K562 (cell line): ENCODE results near the gene LY6G5B. TPM values are rescaled to one million over a fixed set of nuclear protein-coding genes. Genes with fewer than 3 reads are reported as not detected.

Source experiments
- ATF1 ChIP-seq, 2 experiments: fragments of 450-650 bp in 1 of 2; IDR thresholded peaks; 2 replicates each; pipeline ENCODE4 v1.6.1; 2016; ENCODE audit warnings: missing compliant biosample characterization in 1 of 2, missing genetic modification characterization in 1 of 2
- CHD1 ChIP-seq: fragments of 200-600 bp; sonication (generic); IDR thresholded peaks from one replicate; pipeline ENCODE4 v1.6.1; 2012; ENCODE audit warnings: mild to moderate bottlenecking, moderate library complexity, low read length, inconsistent platforms
- HNRNPL ChIP-seq: fragments of 200-400 bp; formaldehyde crosslinking; IDR thresholded peaks from 2 replicates; pipeline ENCODE4 v1.6.1; 2017; ENCODE audit warnings: low read depth, mild to moderate bottlenecking, low read length
- JUND ChIP-seq, 2 experiments: IDR thresholded peaks; 2 replicates in 1 of 2; 3 replicates in 1 of 2; pipeline ENCODE4 v1.6.1; 2011; ENCODE audit warnings: borderline replicate concordance in 2 of 2, low read depth in 2 of 2, low read length in 2 of 2, improper control_type of control experiment in 1 of 2, missing biosample characterization in 1 of 2, missing genetic modification characterization in 1 of 2, missing genetic modification reagents in 1 of 2
- PHF20 ChIP-seq: fragments of 450-650 bp; IDR thresholded peaks from 2 replicates; pipeline ENCODE4 v1.6.1; 2018; ENCODE audit not compliant: partially characterized antibody
- POLR2H ChIP-seq: IDR thresholded peaks from 2 replicates; pipeline ENCODE4 v1.6.1; 2016; ENCODE audit warnings: missing genetic modification characterization, low read depth, mild to moderate bottlenecking, control low read depth, missing compliant biosample characterization, moderate library complexity
- RAD51 ChIP-seq: fragments of 450-650 bp; IDR thresholded peaks from 2 replicates; pipeline ENCODE4 v1.7.1; 2016; ENCODE audit warnings: low read depth, mild to moderate bottlenecking, borderline replicate concordance
- RB1 ChIP-seq: fragments of 450-650 bp; IDR thresholded peaks from 2 replicates; pipeline ENCODE4 v1.6.1; 2017; ENCODE audit warnings: low read depth, mild to moderate bottlenecking
- SAFB2 ChIP-seq: fragments of 200-400 bp; formaldehyde crosslinking; IDR thresholded peaks from 2 replicates; pipeline ENCODE4 v1.6.1; 2018; ENCODE audit warnings: borderline replicate concordance, low read length, low read depth, moderate library complexity; ENCODE audit not compliant: severe bottlenecking
- SMC3 ChIP-seq: conservative IDR thresholded peaks from 2 replicates; pipeline ENCODE4 v1.6.1; 2011; ENCODE audit warnings: low read depth, low read length, improper control_type of control experiment; ENCODE audit not compliant: insufficient read depth
- TCF3 ChIP-seq: sonication (generic); formaldehyde crosslinking; IDR thresholded peaks from 2 replicates; pipeline ENCODE4 v1.4.0; 2020; ENCODE audit warnings: mild to moderate bottlenecking, missing genetic modification reagents
- XRCC5 ChIP-seq: fragments of 200-400 bp; formaldehyde crosslinking; IDR thresholded peaks from 2 replicates; pipeline ENCODE4 v1.6.1; 2017; ENCODE audit warnings: low read depth, mild to moderate bottlenecking, low read length
- ZBTB49 ChIP-seq: sonication (generic); formaldehyde crosslinking; IDR thresholded peaks from 2 replicates; pipeline ENCODE4 v1.8.0; 2022; ENCODE audit warnings: missing genetic modification reagents, mild to moderate bottlenecking, borderline replicate concordance
- ZFX ChIP-seq: sonication (generic); formaldehyde crosslinking; IDR thresholded peaks from 2 replicates; pipeline ENCODE4 v1.8.0; 2022; ENCODE audit warnings: mild to moderate bottlenecking, missing genetic modification reagents, moderate library complexity
- ZNF184 ChIP-seq: sonication (generic); formaldehyde crosslinking; IDR thresholded peaks from 2 replicates; pipeline ENCODE4 v1.5.0; 2020; ENCODE audit warnings: missing genetic modification reagents
- ZNF695 ChIP-seq: fragments of 450-650 bp; formaldehyde crosslinking; IDR thresholded peaks from 2 replicates; pipeline ENCODE4 v1.4.0; 2020; ENCODE audit warnings: mild to moderate bottlenecking, moderate library complexity
- polyA plus RNA-seq, 8 experiments: library from polyadenylated mRNA; depleted of rRNA in 4 of 8; stranded (reverse) in 5 of 8; unstranded in 3 of 8; fragments of >200 nt; fragmentation: Nextera tagmentation in 2 of 8; fragmentation: Illumina TruSeq in 1 of 8; extraction: Ambion mirVana in 2 of 8; extraction: Trizol in 1 of 8; gene quantifications; 2 replicates each; pipeline versions ENCODE4 v1.2.1 to v1.2.3, GENCODE V29; 2011 to 2014; ENCODE audit warnings: inconsistent platforms in 1 of 8, missing spikeins in 1 of 8
- total RNA-seq, 7 experiments: library from RNA; depleted of rRNA in 6 of 7; stranded (reverse); fragments of >200 nt in 6 of 7; fragmentation: Illumina TruSeq in 2 of 7; extraction: Trizol in 2 of 7; gene quantifications; 2 replicates each; pipeline versions ENCODE4 v1.2.1 to v1.2.3, GENCODE V29; 2011 to 2021; ENCODE audit warnings: low replicate concordance in 1 of 7
- TF ChIP-seq, protein P1 (sequence below): conservative IDR thresholded peaks from 2 replicates; pipeline ENCODE4 v1.6.1; 2011; ENCODE audit warnings: low read depth, mild to moderate bottlenecking, low read length; ENCODE audit not compliant: control insufficient read depth
- TF ChIP-seq, protein P2 (sequence below), 2 experiments: fragments of 450-650 bp in 1 of 2; sonication (generic) in 1 of 2; formaldehyde crosslinking in 1 of 2; IDR thresholded peaks in 1 of 2; conservative IDR thresholded peaks in 1 of 2; 2 replicates each; pipeline versions ENCODE4 v1.6.1 to v1.8.1; 2016 to 2023; ENCODE audit warnings: mild to moderate bottlenecking in 2 of 2, moderate library complexity in 2 of 2, inconsistent platforms in 1 of 2, missing genetic modification reagents in 1 of 2
- TF ChIP-seq, protein P3 (sequence below): sonication (generic); formaldehyde crosslinking; IDR thresholded peaks from 2 replicates; pipeline ENCODE4 v1.8.0; 2023; ENCODE audit warnings: mild to moderate bottlenecking, missing genetic modification reagents

LY6G5B gene
- total and polyA plus RNA-seq, 9 of the 15 experiments (the other 6 are each of a cell fraction or from before 2014, with no cell fraction given) = 6.0 to 27.0 (median 7.5) TPM

GRCh38 chr6:31717499-31718222, 47.9 kb downstream of the LY6G5B start (continued):
- TF ChIP-seq, protein P1, sequence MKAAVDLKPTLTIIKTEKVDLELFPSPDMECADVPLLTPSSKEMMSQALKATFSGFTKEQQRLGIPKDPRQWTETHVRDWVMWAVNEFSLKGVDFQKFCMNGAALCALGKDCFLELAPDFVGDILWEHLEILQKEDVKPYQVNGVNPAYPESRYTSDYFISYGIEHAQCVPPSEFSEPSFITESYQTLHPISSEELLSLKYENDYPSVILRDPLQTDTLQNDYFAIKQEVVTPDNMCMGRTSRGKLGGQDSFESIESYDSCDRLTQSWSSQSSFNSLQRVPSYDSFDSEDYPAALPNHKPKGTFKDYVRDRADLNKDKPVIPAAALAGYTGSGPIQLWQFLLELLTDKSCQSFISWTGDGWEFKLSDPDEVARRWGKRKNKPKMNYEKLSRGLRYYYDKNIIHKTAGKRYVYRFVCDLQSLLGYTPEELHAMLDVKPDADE = no peak
- TF ChIP-seq RAD51 (no peak), JUND (IDR thresholded peaks at IDR 0.05; ENCODE audit: borderline replicate concordance, low read depth, low read length) (peak; percentile 40; the same call in 1 of the 2 replicates), JUND (tag; IDR thresholded peaks at IDR 0.05; ENCODE audit: borderline replicate concordance, low read depth, low read length) (no peak; the same call in 2 of the 3 replicates), ZBTB49 (CRISPR knock-in tag) (peak; percentile 70; the same call in 1 of the 2 replicates), PHF20 (peak; percentile 60), SAFB2 (no peak), ZFX (CRISPR knock-in tag) (no peak), TCF3 (CRISPR knock-in tag) (peak; percentile 17; the same call in 1 of the 2 replicates), ZNF184 (CRISPR knock-in tag) (no peak), POLR2H (tag) (no peak), ZNF695 (CRISPR knock-in tag) (no peak), CHD1 (no peak), SMC3 (0 out of 2 replicates have a peak, but pooled peaks have one; percentile 25), RB1 (peak; percentile 25), XRCC5 (0 out of 2 replicates have a peak, but pooled peaks have one; percentile 43), ATF1 (CRISPR knock-in tag; IDR thresholded peaks at IDR 0.05) (peak; percentile 44; the same call in 1 of the 2 replicates), ATF1 (tag; IDR thresholded peaks at IDR 0.05) (peak; percentile 61), HNRNPL (no peak)
- TF ChIP-seq, protein P2, sequence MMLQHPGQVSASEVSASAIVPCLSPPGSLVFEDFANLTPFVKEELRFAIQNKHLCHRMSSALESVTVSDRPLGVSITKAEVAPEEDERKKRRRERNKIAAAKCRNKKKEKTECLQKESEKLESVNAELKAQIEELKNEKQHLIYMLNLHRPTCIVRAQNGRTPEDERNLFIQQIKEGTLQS (IDR thresholded peaks at IDR 0.05) = no peak
- TF ChIP-seq, protein P2 (CRISPR knock-in tag; conservative IDR thresholded peaks at IDR 0.05) = no peak; the same call in 1 of the 2 replicates
- TF ChIP-seq, protein P3, sequence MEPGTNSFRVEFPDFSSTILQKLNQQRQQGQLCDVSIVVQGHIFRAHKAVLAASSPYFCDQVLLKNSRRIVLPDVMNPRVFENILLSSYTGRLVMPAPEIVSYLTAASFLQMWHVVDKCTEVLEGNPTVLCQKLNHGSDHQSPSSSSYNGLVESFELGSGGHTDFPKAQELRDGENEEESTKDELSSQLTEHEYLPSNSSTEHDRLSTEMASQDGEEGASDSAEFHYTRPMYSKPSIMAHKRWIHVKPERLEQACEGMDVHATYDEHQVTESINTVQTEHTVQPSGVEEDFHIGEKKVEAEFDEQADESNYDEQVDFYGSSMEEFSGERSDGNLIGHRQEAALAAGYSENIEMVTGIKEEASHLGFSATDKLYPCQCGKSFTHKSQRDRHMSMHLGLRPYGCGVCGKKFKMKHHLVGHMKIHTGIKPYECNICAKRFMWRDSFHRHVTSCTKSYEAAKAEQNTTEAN (CRISPR knock-in tag) = no peak
